NCI-H510A (cell line): Measurements from ENCODE around the gene CDH12.

ENCODE experiments used
- DNase-seq: peaks from one replicate; lab custom pipeline; 2025; lab: John Stamatoyannopoulos, UW

The CDH12 gene

GRCh38 chr5:22764736-22765135 is 88.4 kb downstream of the CDH12 start:
- DNase-seq, result no peak

- DNase-seq, result no peak
Measured at GRCh38 chr5:22757776-22758175, 95.4 kb downstream of the CDH12 start.

- no peak for DNase-seq
Measured at GRCh38 chr5:22754155-22754554, 99.0 kb downstream of the CDH12 start.

- DNase-seq, result no peak
Measured at GRCh38 chr5:22751536-22751935, 101.6 kb downstream of the CDH12 start.

- no peak for DNase-seq
Measured at GRCh38 chr5:22736443-22737003, 116.6 kb downstream of the CDH12 start.

- no peak for DNase-seq
Measured at GRCh38 chr5:22734907-22735306, 118.2 kb downstream of the CDH12 start.

GRCh38 chr5:22728610-22729009 is 124.5 kb downstream of the CDH12 start:
- no peak for DNase-seq

GRCh38 chr5:22722491-22722890 is 130.7 kb downstream of the CDH12 start:
- no peak for DNase-seq

- no peak for DNase-seq
Measured at GRCh38 chr5:22722056-22722455, 131.1 kb downstream of the CDH12 start.

- DNase-seq, result no peak
Measured at GRCh38 chr5:22719842-22720241, 133.3 kb downstream of the CDH12 start.

- DNase-seq, result no peak
Measured at GRCh38 chr5:22710660-22711059, 142.5 kb downstream of the CDH12 start.

GRCh38 chr5:22709743-22710142 is 143.4 kb downstream of the CDH12 start:
- DNase-seq, result no peak

- DNase-seq, result no peak
Measured at GRCh38 chr5:22708770-22709328, 144.3 kb downstream of the CDH12 start.

GRCh38 chr5:22706901-22707300 is 146.2 kb downstream of the CDH12 start:
- DNase-seq, result no peak

GRCh38 chr5:22699319-22699718 is 153.8 kb downstream of the CDH12 start:
- no peak for DNase-seq

GRCh38 chr5:22693121-22693520 is 160.0 kb downstream of the CDH12 start:
- no peak for DNase-seq

- no peak for DNase-seq
Measured at GRCh38 chr5:22683050-22683449, 170.1 kb downstream of the CDH12 start.

GRCh38 chr5:22678886-22679285 is 174.3 kb downstream of the CDH12 start:
- DNase-seq, result no peak

GRCh38 chr5:22673131-22673530 is 180.0 kb downstream of the CDH12 start:
- no peak for DNase-seq

- no peak for DNase-seq
Measured at GRCh38 chr5:22669345-22669744, 183.8 kb downstream of the CDH12 start.

GRCh38 chr5:22665801-22666200 is 187.3 kb downstream of the CDH12 start:
- no peak for DNase-seq

GRCh38 chr5:22663134-22663533 is 190.0 kb downstream of the CDH12 start:
- DNase-seq, result no peak

- no peak for DNase-seq
Measured at GRCh38 chr5:22662391-22662790, 190.8 kb downstream of the CDH12 start.

- no peak for DNase-seq
Measured at GRCh38 chr5:22651355-22651754, 201.8 kb downstream of the CDH12 start.
